GM23338 (cell line): ENCODE measurements around the gene C14orf132. TPM values are rescaled to one million over a fixed set of nuclear protein-coding genes. Genes with fewer than 3 reads are reported as not detected.

Experiments
- ATAC-seq: fragments of 200-7000 bp; cut with Tn5 transposase; 3 replicates; pipeline ENCODE4 v1.9.1; 2020
- DNase-seq: peaks from one replicate; pipeline ENCODE4 v3.0.0-alpha.2; 2015; ENCODE audit warnings: low spot score
- H2AFZ ChIP-seq: fragments of 200-600 bp; sonication (generic); 2 replicates; pipeline ENCODE4 v1.8.0; 2016; ENCODE audit warnings: antibody characterized with exemption, mild to moderate bottlenecking, moderate library complexity
- H3F3A ChIP-seq: fragments of 200-600 bp; sonication (generic); replicated peaks from 2 replicates; pipeline ENCODE4 v1.8.0; 2017; ENCODE audit warnings: antibody characterized with exemption, mixed run types, low read depth
- H3K27ac ChIP-seq: fragments of 200-600 bp; sonication (generic); 2 replicates; pipeline ENCODE4 v1.6.1; 2016; ENCODE audit warnings: low read depth
- H3K27me3 ChIP-seq: fragments of 200-600 bp; sonication (generic); 2 replicates; pipeline ENCODE4 v1.8.0; 2016; ENCODE audit warnings: mild to moderate bottlenecking, mixed run types, moderate library complexity; ENCODE audit not compliant: insufficient read depth
- H3K36me3 ChIP-seq: fragments of 200-600 bp; sonication (generic); 2 replicates; pipeline ENCODE4 v1.8.0; 2016; ENCODE audit warnings: mild to moderate bottlenecking; ENCODE audit not compliant: insufficient read depth
- H3K4me1 ChIP-seq: fragments of 200-600 bp; sonication (generic); 2 replicates; pipeline ENCODE4 v1.8.0; 2016; ENCODE audit warnings: mild to moderate bottlenecking, moderate library complexity; ENCODE audit not compliant: insufficient read depth
- H3K4me2 ChIP-seq: fragments of 200-600 bp; sonication (generic); 2 replicates; pipeline ENCODE4 v1.7.1; 2017; ENCODE audit warnings: mixed run types
- H3K4me3 ChIP-seq: fragments of 200-600 bp; sonication (generic); 2 replicates; pipeline ENCODE4 v1.6.1; 2016; ENCODE audit warnings: mixed run types
- H3K79me2 ChIP-seq: fragments of 200-600 bp; sonication (generic); replicated peaks from 2 replicates; pipeline ENCODE4 v1.8.0; 2017; ENCODE audit warnings: mild to moderate bottlenecking; ENCODE audit not compliant: insufficient read depth
- H3K9me2 ChIP-seq: fragments of 200-600 bp; sonication (generic); 2 replicates; pipeline ENCODE4 v1.8.0; 2017; ENCODE audit not compliant: insufficient read depth
- H4K20me1 ChIP-seq: fragments of 200-600 bp; sonication (generic); replicated peaks from 2 replicates; pipeline ENCODE4 v1.8.0; 2017; ENCODE audit warnings: mild to moderate bottlenecking; ENCODE audit not compliant: insufficient read depth
- H3K27ac Mint-ChIP-seq: 2 replicates; pipeline ENCODE4 v1.8.0; 2020; ENCODE audit warnings: inconsistent platforms, mild to moderate bottlenecking, moderate library complexity, mixed read lengths
- H3K27me3 Mint-ChIP-seq: 3 replicates; pipeline ENCODE4 v1.8.0; 2022; ENCODE audit warnings: low read depth, mild to moderate bottlenecking, moderate library complexity, mixed read lengths, inconsistent platforms; ENCODE audit not compliant: insufficient read depth, poor library complexity
- H3K36me3 Mint-ChIP-seq: 3 replicates; pipeline ENCODE4 v1.8.0; 2021; ENCODE audit warnings: low read depth, mild to moderate bottlenecking, inconsistent platforms, moderate library complexity, mixed read lengths
- H3K4me1 Mint-ChIP-seq: 3 replicates; pipeline ENCODE4 v1.8.0; 2020; ENCODE audit warnings: mild to moderate bottlenecking, inconsistent platforms, mixed read lengths
- H3K4me3 Mint-ChIP-seq: 3 replicates; pipeline ENCODE4 v1.8.0; 2021; ENCODE audit warnings: moderate library complexity, mild to moderate bottlenecking, inconsistent platforms, mixed read lengths
- H3K9me3 Mint-ChIP-seq: 3 replicates; pipeline ENCODE4 v1.8.0; 2020; ENCODE audit warnings: moderate library complexity, mild to moderate bottlenecking, inconsistent platforms, mixed read lengths
- CREB1 ChIP-seq: fragments of 250-450 bp; sonication (Bioruptor Pico); IDR thresholded peaks from 2 replicates; pipeline ENCODE4 v1.5.0; 2020; ENCODE audit warnings: low read depth, mild to moderate bottlenecking, moderate library complexity
- CTCF ChIP-seq, 2 experiments: fragments of 200-600 bp in 1 of 2; sonication (generic) in 1 of 2; conservative IDR thresholded peaks; 2 replicates each; pipeline versions ENCODE4 v1.5.1 to v1.6.1; 2016 to 2017; ENCODE audit warnings: antibody characterized with exemption in 2 of 2, low read depth in 2 of 2, mild to moderate bottlenecking in 2 of 2, moderate library complexity in 1 of 2
- ETS1 ChIP-seq: IDR thresholded peaks from 2 replicates; pipeline ENCODE4 v1.6.1; 2016; ENCODE audit warnings: antibody characterized with exemption
- EZH2 ChIP-seq: fragments of 200-600 bp; sonication (generic); IDR thresholded peaks from one replicate; pipeline ENCODE4 v1.8.0; 2017; ENCODE audit warnings: antibody characterized with exemption, mild to moderate bottlenecking, low read depth; ENCODE audit not compliant: unreplicated experiment
- EZH2phosphoT487 ChIP-seq: fragments of 200-600 bp; sonication (generic); IDR thresholded peaks from one replicate; pipeline ENCODE4 v1.8.1; 2018; ENCODE audit warnings: antibody characterized with exemption; ENCODE audit not compliant: unreplicated experiment
- JUNB ChIP-seq: IDR thresholded peaks from one replicate; pipeline ENCODE4 v1.6.1; 2016; ENCODE audit warnings: antibody characterized with exemption; ENCODE audit not compliant: unreplicated experiment
- NANOG ChIP-seq: IDR thresholded peaks from 2 replicates; pipeline ENCODE4 v1.6.1; 2016; ENCODE audit warnings: antibody characterized with exemption, borderline replicate concordance
- POLR2AphosphoS5 ChIP-seq: IDR thresholded peaks from 2 replicates; pipeline ENCODE4 v1.6.1; 2016; ENCODE audit warnings: antibody characterized with exemption, low read depth
- REST ChIP-seq: IDR thresholded peaks from one replicate; pipeline ENCODE4 v1.6.1; 2018; ENCODE audit warnings: antibody characterized with exemption; ENCODE audit not compliant: unreplicated experiment
- STAT1 ChIP-seq: IDR thresholded peaks from one replicate; pipeline ENCODE4 v1.6.1; 2016; ENCODE audit warnings: antibody characterized with exemption; ENCODE audit not compliant: unreplicated experiment
- ZNF114 ChIP-seq: fragments of 250-450 bp; sonication (Bioruptor Pico); IDR thresholded peaks from 2 replicates; pipeline ENCODE4 v1.5.0; 2020; ENCODE audit warnings: mild to moderate bottlenecking, moderate library complexity
- ZNF331 ChIP-seq: fragments of 250-450 bp; sonication (Bioruptor Pico); IDR thresholded peaks from 2 replicates; pipeline ENCODE4 v1.5.0; 2020; ENCODE audit warnings: low read depth, mild to moderate bottlenecking, moderate library complexity
- ZNF462 ChIP-seq: fragments of 250-450 bp; sonication (Bioruptor Pico); IDR thresholded peaks from 2 replicates; pipeline ENCODE4 v1.5.0; 2020; ENCODE audit warnings: mild to moderate bottlenecking, moderate library complexity
- polyA plus RNA-seq: library from polyadenylated mRNA; unstranded; fragments of >200 nt; fragmentation: Nextera tagmentation; extraction: Ambion mirVana; gene quantifications from 2 replicates; pipeline ENCODE4 v1.2.1, GENCODE V29; 2016
- total RNA-seq: library from RNA; depleted of rRNA; stranded (reverse); fragments of >200 nt; shearing (Covaris generic); gene quantifications from 2 replicates; pipeline ENCODE4 v1.2.3, GENCODE V29; 2014

C14orf132 gene
- total and polyA plus RNA-seq, 2 experiments from 2014 or later: 13.8 to 16.2 TPM

- H3K27me3 ChIP-seq: peaks cover 45% of the 10 kb centered on the region
- Mint-ChIP-seq H3K4me1 (peaks cover 22% of the 10 kb centered on the region), H3K9me3 (no peaks in the 10 kb centered on the region), H3K27ac (no peak overlapping the region), H3K27me3 (peaks cover 31% of the 10 kb centered on the region), H3K36me3 (peaks cover 4% of the 10 kb centered on the region; the same call in 1 of the 3 replicates), H3K4me3 (peak overlapping the region; percentile 82)
- TF ChIP-seq ZNF114 (CRISPR knock-in tag): no peak
- no peak for TF ChIP-seq CTCF (conservative IDR thresholded peaks at IDR 0.05; ENCODE audit: low read depth in 2 of 2)
- TF ChIP-seq ZNF462: no peak
- TF ChIP-seq EZH2: no peak
- no peak for TF ChIP-seq POLR2AphosphoS5
- no peak for TF ChIP-seq REST
- no peak for TF ChIP-seq NANOG
- TF ChIP-seq STAT1: no peak
- no peak for TF ChIP-seq ZNF331
- TF ChIP-seq JUNB: no peak
- no peak for TF ChIP-seq EZH2phosphoT487
- no peak for TF ChIP-seq ETS1
- no peak for TF ChIP-seq CREB1 (CRISPR knock-in tag)
- no peak overlapping the region for H3K27ac ChIP-seq
- DNase-seq: no peak
- no peak for ATAC-seq
- peaks cover 18% of the 10 kb centered on the region; the same call in 1 of the 2 replicates for H3K4me1 ChIP-seq
- H3K4me3 ChIP-seq: peak overlapping the region; percentile 83; the same call in 1 of the 2 replicates
- H3K9me2 ChIP-seq: no peaks in the 10 kb centered on the region
- peak overlapping the region; percentile 71; the same call in 1 of the 2 replicates for H3K4me2 ChIP-seq
- peaks cover 34% of the 10 kb centered on the region for H3K79me2 ChIP-seq
- peaks cover 5% of the 10 kb centered on the region; the same call in 1 of the 2 replicates for H4K20me1 ChIP-seq
- H3K36me3 ChIP-seq: no peaks in the 10 kb centered on the region
- H2AFZ ChIP-seq: no peak overlapping the region
- peaks cover 2% of the 10 kb centered on the region; the same call in 1 of the 2 replicates for H3F3A ChIP-seq
Observed at GRCh38 chr14:96040828-96041371, 1.7 kb downstream of the C14orf132 start.
